Naive thymus-derived CD4-positive, alpha-beta T cell (primary cell): ENCODE measurements around the gene POU3F1. TPM values are rescaled to one million over a fixed set of nuclear protein-coding genes. Genes with fewer than 3 reads are reported as not detected.

ENCODE experiments used
- ATAC-seq: fragments of 150-1000 bp; cut with Tn5 transposase; 2 replicates; pipeline ENCODE4 v1.10.0; 2021; ENCODE audit warnings: mild to moderate bottlenecking, moderate library complexity
- CTCF ChIA-PET: fragments of 350-600 bp; sonication (Branson Sonifier 250); formaldehyde crosslinking; loops from one replicate; lab custom pipeline; 2021; ENCODE audit warnings: antibody characterized with exemption; lab: Charles Lee
- POLR2A ChIA-PET: fragments of 350-600 bp; sonication (Branson Sonifier 250); formaldehyde crosslinking; loops from one replicate; lab custom pipeline; 2021; ENCODE audit warnings: antibody characterized with exemption, inconsistent platforms; lab: Charles Lee
- DNase-seq, 9 donors: peaks; one replicate each; pipeline versions ENCODE4 v3.0.0 to v3.0.0-alpha.2; 2020 to 2022; ENCODE audit warnings: mixed read lengths in 1 of 9
- H3K27ac ChIP-seq: one replicate; pipeline ENCODE4 v1.7.0; 2013; ENCODE audit warnings: mild to moderate bottlenecking, low read depth, low read length, moderate library complexity
- H3K27me3 ChIP-seq, 2 donors: one replicate each; pipeline ENCODE4 v1.7.0; 2013; ENCODE audit warnings: low read length in 2 of 2, mild to moderate bottlenecking in 2 of 2, moderate library complexity in 2 of 2; ENCODE audit not compliant: control insufficient read depth in 2 of 2, insufficient read depth in 2 of 2
- H3K36me3 ChIP-seq, 3 experiments: 1 replicate in 2 of 3; 2 replicates in 1 of 3; pipeline ENCODE4 v1.7.0; 2013; ENCODE audit warnings: low read length in 3 of 3, mild to moderate bottlenecking in 3 of 3, moderate library complexity in 1 of 3; ENCODE audit not compliant: insufficient read depth in 3 of 3, control insufficient read depth in 2 of 3
- H3K4me1 ChIP-seq, 2 donors: one replicate each; pipeline ENCODE4 v1.7.0; 2013; ENCODE audit warnings: low read length in 2 of 2, mild to moderate bottlenecking in 2 of 2, moderate library complexity in 1 of 2; ENCODE audit not compliant: control insufficient read depth in 2 of 2, insufficient read depth in 2 of 2
- H3K4me3 ChIP-seq: 2 replicates; pipeline ENCODE4 v1.7.0; 2013; ENCODE audit warnings: mild to moderate bottlenecking, low read length
- H3K9me3 ChIP-seq, 3 experiments: 1 replicate in 2 of 3; 2 replicates in 1 of 3; pipeline ENCODE4 v1.7.0; 2013; ENCODE audit warnings: low read length in 3 of 3; ENCODE audit not compliant: control insufficient read depth in 2 of 3
- H3K27ac Mint-ChIP-seq, 9 donors: one replicate each; pipeline ENCODE4 v1.8.0; 2020 to 2022; ENCODE audit warnings: mixed read lengths in 9 of 9, mild to moderate bottlenecking in 8 of 9, moderate library complexity in 5 of 9, inconsistent platforms in 2 of 9
- H3K27me3 Mint-ChIP-seq, 5 donors: one replicate each; pipeline ENCODE4 v1.8.0; 2021 to 2022; ENCODE audit warnings: mixed read lengths in 5 of 5, mild to moderate bottlenecking in 1 of 5
- H3K36me3 Mint-ChIP-seq, 5 donors: one replicate each; pipeline ENCODE4 v1.8.0; 2020 to 2022; ENCODE audit warnings: mixed read lengths in 5 of 5, mild to moderate bottlenecking in 3 of 5, inconsistent platforms in 1 of 5
- H3K4me1 Mint-ChIP-seq, 7 donors: one replicate each; pipeline ENCODE4 v1.8.0; 2020 to 2022; ENCODE audit warnings: mixed read lengths in 7 of 7, mild to moderate bottlenecking in 3 of 7, inconsistent platforms in 1 of 7
- H3K4me3 Mint-ChIP-seq, 10 donors: one replicate each; pipeline ENCODE4 v1.8.0; 2020 to 2022; ENCODE audit warnings: mild to moderate bottlenecking in 10 of 10, mixed read lengths in 10 of 10, moderate library complexity in 6 of 10, inconsistent platforms in 2 of 10
- H3K9me3 Mint-ChIP-seq, 11 donors: one replicate each; pipeline ENCODE4 v1.8.0; 2020 to 2022; ENCODE audit warnings: mixed read lengths in 11 of 11, mild to moderate bottlenecking in 4 of 11, inconsistent platforms in 1 of 11, moderate library complexity in 1 of 11
- intact Hi-C, 2 donors: fragments of 100-400 bp; cut with micrococcal nuclease; formaldehyde crosslinking; loops; one replicate each; pipeline ENCODE4 v1.15.1; 2023
- polyA plus RNA-seq, 2 donors: library from polyadenylated mRNA; unstranded; fragments of 300-500 nt; fragmentation: Illumina TruSeq; gene quantifications; one replicate each; pipeline ENCODE4 v1.2.3, GENCODE V29; 2021
- total RNA-seq, 6 experiments: library from RNA in 5 of 6; stranded (reverse) in 5 of 6; gene quantifications; 1 replicate in 5 of 6; 2 replicates in 1 of 6; pipeline ENCODE4 v1.2.3 and lab custom pipeline; 2021 to 2026

Gene POU3F1
- total and polyA plus RNA-seq, 7 experiments from 2014 or later = 0.17 to 0.19 TPM; not detected in 5

DNA sequence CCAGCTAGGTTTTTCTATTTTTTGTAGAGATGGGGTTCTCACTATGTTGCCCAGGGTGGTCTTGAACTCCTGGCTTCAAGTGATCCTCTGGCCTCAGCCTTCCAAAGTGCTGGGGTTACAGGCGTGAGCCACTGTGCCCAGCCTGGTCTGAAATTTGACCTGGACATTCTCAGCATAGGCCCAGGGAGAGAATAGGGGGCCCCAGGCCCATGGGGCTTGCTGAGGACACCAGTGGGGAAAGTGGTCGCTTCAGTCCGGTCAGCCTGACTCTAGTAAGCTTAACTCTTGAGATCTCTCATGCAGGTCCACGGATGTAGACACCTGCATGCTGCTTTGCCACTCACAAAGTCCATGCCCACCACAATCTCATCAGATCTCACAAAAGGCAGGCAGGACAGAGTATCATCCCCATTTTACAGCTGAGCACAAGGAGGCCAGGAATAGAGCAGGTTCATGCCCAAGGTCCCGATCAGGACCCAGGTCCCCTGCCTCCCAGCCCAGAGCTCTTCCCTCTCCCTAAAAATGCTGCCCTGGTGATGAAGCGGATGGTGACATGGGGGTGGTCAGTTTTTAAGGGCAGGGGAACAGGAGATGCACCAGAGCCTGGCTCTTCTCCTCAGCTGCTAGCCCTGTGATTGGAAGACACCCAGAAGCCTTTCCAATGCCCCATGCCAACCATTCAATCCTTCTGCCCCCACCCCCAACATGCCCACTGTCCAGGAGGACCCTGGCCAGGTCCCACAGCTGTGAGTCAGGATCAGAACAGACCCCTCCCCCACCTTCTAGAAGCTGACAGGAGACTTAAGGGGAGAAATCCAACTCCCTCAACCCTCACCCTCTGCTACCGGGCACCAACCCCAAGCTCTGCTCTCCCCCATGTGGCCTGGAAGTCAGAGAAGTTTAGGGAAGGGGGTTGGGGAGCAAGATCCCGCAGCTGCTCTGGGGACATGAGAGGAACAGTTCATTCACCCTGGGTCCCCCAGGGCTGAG is 43.0 kb downstream of the POU3F1 start:
- DNase-seq = no peak
- CTCF ChIA-PET = no interaction called here
- POLR2A ChIA-PET = interaction anchor here (1.2 to 1.4 kb wide), 3 partner anchors 8 to 13 kb away, joined by 4 to 6 read pairs (median 5); partner anchors contain the start of gene SF3A3
- Histone ChIP-seq H3K4me3 (peak overlapping the region; percentile 42), H3K27ac (peak overlapping the region; percentile 34), H3K4me1 (peaks cover 0 to 9% of the 10 kb centered on the region in 2 donors), H3K36me3 (no peaks in the 10 kb centered on the region), H3K9me3 (no peaks in the 10 kb centered on the region), H3K27me3 (no peaks in the 10 kb centered on the region)
- H3K36me3 Mint-ChIP-seq = peaks cover 0 to 2% (median 0%) of the 10 kb centered on the region in 5 donors
- peak overlapping the region in 4 of 9 donors; percentile 60 to 88 (median 75) for H3K27ac Mint-ChIP-seq
- H3K4me3 Mint-ChIP-seq = peak overlapping the region; percentile 27 to 93 (median 80)
- no peak for ATAC-seq
- H3K9me3 Mint-ChIP-seq = no peaks in the 10 kb centered on the region
- H3K4me1 Mint-ChIP-seq = peaks cover 24 to 49% (median 35%) of the 10 kb centered on the region in 7 donors
- intact Hi-C loops = loop anchor here (1.0 to 5.0 kb wide), 4 partner anchors 8 to 1679 kb away; partner anchors contain the start of gene SF3A3 (in 2 of the 2)
- H3K27me3 Mint-ChIP-seq = no peaks in the 10 kb centered on the region

DNA sequence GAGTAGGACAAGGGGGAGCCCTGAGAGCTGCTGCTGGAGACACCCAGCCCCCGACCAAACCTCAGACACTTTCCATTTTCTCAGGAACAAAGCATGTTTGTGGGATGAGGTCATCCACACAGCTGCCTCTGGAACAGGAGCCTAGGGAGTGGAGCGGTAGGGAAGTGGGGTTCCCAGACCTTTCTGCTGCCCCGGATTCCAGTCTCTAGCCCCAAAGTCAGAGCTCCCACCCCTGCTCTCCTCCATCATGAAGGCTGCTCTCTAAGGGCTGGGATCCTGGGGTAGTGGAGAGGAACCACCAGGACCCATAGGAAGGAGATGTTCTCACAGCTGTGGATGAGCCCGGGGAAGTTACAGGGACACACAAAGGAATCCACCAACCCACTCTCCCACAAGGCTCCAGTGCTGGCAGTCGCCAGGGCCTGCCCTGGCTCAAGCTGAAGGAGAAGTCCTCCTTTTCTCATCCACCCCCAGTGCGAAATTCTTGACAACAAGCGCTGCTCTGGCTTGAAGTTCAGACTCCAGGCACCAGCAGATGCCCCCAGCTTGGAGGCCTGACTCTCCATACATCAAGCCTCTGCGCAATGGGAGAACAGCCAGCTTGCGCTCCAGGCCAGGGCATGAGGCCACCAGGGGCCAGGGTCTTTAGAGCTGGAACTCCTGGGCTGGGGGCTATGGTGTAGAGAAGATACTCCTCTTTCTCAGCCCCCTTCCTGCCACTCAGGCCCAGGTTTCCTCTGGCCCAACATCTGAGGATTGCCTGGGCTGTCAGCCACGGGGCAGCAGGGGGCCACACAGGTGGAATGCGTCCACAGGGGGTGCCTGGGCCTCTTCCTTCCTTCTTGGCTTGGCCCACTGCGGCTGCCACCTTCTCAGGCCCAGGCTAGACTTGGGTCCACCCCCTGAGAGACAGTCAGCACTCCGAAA is 45.8 kb downstream of the POU3F1 start:
- Histone ChIP-seq H3K27ac (no peak overlapping the region), H3K36me3 (no peaks in the 10 kb centered on the region), H3K9me3 (no peaks in the 10 kb centered on the region), H3K27me3 (no peaks in the 10 kb centered on the region), H3K4me1 (peaks cover 0 to 9% of the 10 kb centered on the region in 2 donors), H3K4me3 (no peak overlapping the region)
- ChIA-PET POLR2A (interaction anchor here (1.3 kb wide), 1 partner anchor 8 kb away, joined by 3 read pairs; no protein-coding TSS in a partner anchor), CTCF (interaction anchor here (1.0 kb wide), 1 partner anchor 9 kb away, joined by 3 read pairs; no protein-coding TSS in a partner anchor)
- Mint-ChIP-seq H3K4me3 (peak overlapping the region in 1 of 10 donors; percentile 9), H3K4me1 (peaks cover 24 to 60% (median 37%) of the 10 kb centered on the region in 7 donors), H3K27me3 (no peaks in the 10 kb centered on the region), H3K36me3 (peaks cover 0 to 4% (median 3%) of the 10 kb centered on the region in 5 donors), H3K27ac (peak overlapping the region in 5 of 9 donors; percentile 42 to 89 (median 49)), H3K9me3 (peaks cover 0 to 1% (median 0%) of the 10 kb centered on the region in 11 donors)
- DNase-seq (no peak), ATAC-seq (no peak)
- intact Hi-C loops = loop anchor here in 1 of 2 donors (5.0 kb wide), 1 partner anchor 1682 kb away; no protein-coding TSS in a partner anchor

- Histone ChIP-seq H3K36me3 (no peaks in the 10 kb centered on the region), H3K9me3 (no peaks in the 10 kb centered on the region), H3K4me1 (peaks cover 0 to 9% of the 10 kb centered on the region in 2 donors), H3K4me3 (no peak overlapping the region), H3K27me3 (no peaks in the 10 kb centered on the region), H3K27ac (peak overlapping the region; percentile 20)
- intact Hi-C loops = loop anchor here in 1 of 2 donors (5.0 kb wide), 1 partner anchor 1682 kb away; no protein-coding TSS in a partner anchor
- Mint-ChIP-seq H3K4me3 (peak overlapping the region in 1 of 10 donors; percentile 17), H3K9me3 (peaks cover 0 to 3% (median 0%) of the 10 kb centered on the region in 11 donors), H3K27ac (peak overlapping the region in 4 of 9 donors; percentile 45 to 89 (median 65)), H3K4me1 (peaks cover 27 to 62% (median 40%) of the 10 kb centered on the region in 7 donors), H3K27me3 (no peaks in the 10 kb centered on the region), H3K36me3 (peaks cover 0 to 4% (median 3%) of the 10 kb centered on the region in 5 donors)
- DNase-seq = no peak
- ChIA-PET POLR2A (interaction anchor here (0.7 kb wide), 1 partner anchor 14 kb away, joined by 4 read pairs; no protein-coding TSS in a partner anchor), CTCF (interaction anchor here (0.5 kb wide), 1 partner anchor 61 kb away, joined by 4 read pairs; no protein-coding TSS in a partner anchor)
- ATAC-seq = no peak
These were observed 46.4 kb downstream of the POU3F1 start for GRCh38 chr1:38000233-38000528.

- Mint-ChIP-seq H3K9me3 (peaks cover 0 to 3% (median 0%) of the 10 kb centered on the region in 11 donors), H3K27me3 (no peaks in the 10 kb centered on the region), H3K4me3 (peak overlapping the region in 2 of 10 donors; percentile 19 to 59), H3K36me3 (peaks cover 0 to 7% (median 3%) of the 10 kb centered on the region in 5 donors), H3K4me1 (peaks cover 31 to 67% (median 44%) of the 10 kb centered on the region in 7 donors), H3K27ac (peak overlapping the region in 5 of 9 donors; percentile 11 to 89 (median 54))
- no peaks in the 10 kb centered on the region for H3K27me3 ChIP-seq
- no peak overlapping the region for H3K4me3 ChIP-seq
- peaks cover 4 to 7% of the 10 kb centered on the region in 2 donors for H3K4me1 ChIP-seq
- DNase-seq = no peak
- H3K27ac ChIP-seq = peak overlapping the region; percentile 20
- H3K9me3 ChIP-seq = no peaks in the 10 kb centered on the region
- CTCF ChIA-PET = interaction anchor here (0.5 kb wide), 1 partner anchor 61 kb away, joined by 4 read pairs; no protein-coding TSS in a partner anchor
- intact Hi-C loops = loop anchor here in 1 of 2 donors (5.0 kb wide), 1 partner anchor 1683 kb away; no protein-coding TSS in a partner anchor
- ATAC-seq = no peak
- no peaks in the 10 kb centered on the region for H3K36me3 ChIP-seq
- POLR2A ChIA-PET = interaction anchor here (0.7 kb wide), 1 partner anchor 15 kb away, joined by 4 read pairs; no protein-coding TSS in a partner anchor
These were observed 47.0 kb downstream of the POU3F1 start for GRCh38 chr1:37999430-38000232.

DNA sequence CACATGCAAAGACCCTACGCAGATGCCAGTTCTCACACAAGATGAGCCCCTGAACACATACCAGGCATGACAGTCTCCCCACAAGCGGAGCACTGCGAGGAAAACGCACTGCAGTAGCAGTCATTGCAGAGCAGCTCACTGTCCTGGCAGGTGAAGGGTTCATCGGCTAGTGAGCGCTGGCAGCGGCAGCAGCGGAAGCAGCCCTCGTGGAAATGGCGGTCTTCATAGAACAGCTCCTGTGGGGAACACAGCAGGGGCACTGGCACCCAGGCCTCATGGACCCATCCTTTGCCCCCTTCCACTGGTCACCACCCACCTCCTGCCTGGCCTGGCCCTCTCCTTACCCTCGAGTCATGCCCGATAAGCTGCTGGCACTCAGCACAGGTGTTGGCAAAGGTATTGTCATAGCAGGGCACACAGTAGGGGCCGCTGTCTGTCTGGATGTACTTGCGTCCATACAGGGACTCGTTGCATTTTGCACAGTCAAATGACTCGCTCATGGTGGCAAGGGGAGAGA is 47.6 kb downstream of the POU3F1 start:
- no peaks in the 10 kb centered on the region for H3K27me3 Mint-ChIP-seq
- peak overlapping the region in 1 of 10 donors; percentile 59 for H3K4me3 Mint-ChIP-seq
- intact Hi-C loops = no loop called here

More for the DNA sequence above, 47.6 kb downstream of the POU3F1 start:
- Mint-ChIP-seq H3K27ac (peak overlapping the region in 5 of 9 donors; percentile 11 to 89 (median 54)), H3K9me3 (peaks cover 0 to 3% (median 0%) of the 10 kb centered on the region in 11 donors), H3K4me1 (peaks cover 31 to 60% (median 42%) of the 10 kb centered on the region in 7 donors), H3K36me3 (peaks cover 0 to 7% (median 3%) of the 10 kb centered on the region in 5 donors)
- Histone ChIP-seq H3K4me3 (no peak overlapping the region), H3K27ac (no peak overlapping the region), H3K4me1 (peaks cover under 1 to 8% of the 10 kb centered on the region in 2 donors), H3K27me3 (no peaks in the 10 kb centered on the region), H3K9me3 (no peaks in the 10 kb centered on the region), H3K36me3 (no peaks in the 10 kb centered on the region)
- ChIA-PET CTCF (no interaction called here), POLR2A (no interaction called here)
- ATAC-seq (no peak), DNase-seq (no peak)
